Thyroid gland (tissue), 4 donors: ENCODE results near the gene TTC39B.

Source experiments
- POLR2A ChIP-seq, 2 donors: fragments of 450-650 bp; IDR thresholded peaks; one replicate each; pipeline ENCODE4 v1.6.1; 2017; ENCODE audit warnings: antibody characterized with exemption in 2 of 2, mild to moderate bottlenecking in 2 of 2, moderate library complexity in 1 of 2
- TF ChIP-seq, protein P1 (sequence below), 6 experiments: fragments of 200-600 bp in 3 of 6; fragments of 450-650 bp in 3 of 6; sonication (generic) in 3 of 6; IDR thresholded peaks; one replicate each; pipeline ENCODE4 v1.5.1; 2016 to 2019; ENCODE audit warnings: antibody characterized with exemption in 6 of 6, mild to moderate bottlenecking in 2 of 6, inconsistent platforms in 1 of 6, moderate library complexity in 1 of 6

DNA sequence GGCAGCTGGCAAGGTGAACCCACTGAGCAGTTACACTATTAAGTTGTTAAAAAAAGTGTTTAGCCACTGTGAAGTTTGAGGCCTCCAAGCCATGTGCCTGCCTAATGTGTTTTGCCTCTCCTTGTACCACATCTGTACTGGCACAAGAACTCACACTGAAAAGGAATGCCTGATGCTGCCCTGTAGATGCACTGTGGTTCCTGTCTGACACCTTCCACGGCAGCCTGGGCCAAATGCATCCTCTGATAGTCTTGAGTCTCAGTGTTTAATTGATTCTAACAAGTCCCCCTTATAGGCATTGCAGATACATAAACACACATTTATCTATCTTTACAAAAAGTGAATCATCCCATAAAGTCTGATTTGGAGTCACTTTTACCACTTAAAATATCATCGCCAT lies 169.9 kb downstream of the TTC39B start:
- TF ChIP-seq, protein P1, sequence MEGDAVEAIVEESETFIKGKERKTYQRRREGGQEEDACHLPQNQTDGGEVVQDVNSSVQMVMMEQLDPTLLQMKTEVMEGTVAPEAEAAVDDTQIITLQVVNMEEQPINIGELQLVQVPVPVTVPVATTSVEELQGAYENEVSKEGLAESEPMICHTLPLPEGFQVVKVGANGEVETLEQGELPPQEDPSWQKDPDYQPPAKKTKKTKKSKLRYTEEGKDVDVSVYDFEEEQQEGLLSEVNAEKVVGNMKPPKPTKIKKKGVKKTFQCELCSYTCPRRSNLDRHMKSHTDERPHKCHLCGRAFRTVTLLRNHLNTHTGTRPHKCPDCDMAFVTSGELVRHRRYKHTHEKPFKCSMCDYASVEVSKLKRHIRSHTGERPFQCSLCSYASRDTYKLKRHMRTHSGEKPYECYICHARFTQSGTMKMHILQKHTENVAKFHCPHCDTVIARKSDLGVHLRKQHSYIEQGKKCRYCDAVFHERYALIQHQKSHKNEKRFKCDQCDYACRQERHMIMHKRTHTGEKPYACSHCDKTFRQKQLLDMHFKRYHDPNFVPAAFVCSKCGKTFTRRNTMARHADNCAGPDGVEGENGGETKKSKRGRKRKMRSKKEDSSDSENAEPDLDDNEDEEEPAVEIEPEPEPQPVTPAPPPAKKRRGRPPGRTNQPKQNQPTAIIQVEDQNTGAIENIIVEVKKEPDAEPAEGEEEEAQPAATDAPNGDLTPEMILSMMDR (IDR thresholded peaks at IDR 0.05), result no peak
- TF ChIP-seq POLR2A (IDR thresholded peaks at IDR 0.05), result no peak
